ENCODE measurements around the gene MAP2K1. TPM values are rescaled to one million over a fixed set of nuclear protein-coding genes. Genes with fewer than 3 reads are reported as not detected.
"Not testable (repeated sequence)": the region's sequence is repeated elsewhere in the genome, so short reads cannot be mapped to it uniquely, and the experiment has no call there.

MAP2K1 gene
- 10 to 100 TPM; 14.3 to 24.6 TPM for total RNA-seq
- 10 to 100 TPM; 24.1 to 30.2 TPM for polyA plus RNA-seq

GRCh38 chr15:66386204-66387123 lies at the start of gene MAP2K1:
Gene MAP2K1 (plus strand): TSS chr15:66386912. CDS start chr15:66387348, 436 bp downstream.
- H3K9ac ChIP-seq (ENCODE audit: low read depth in 1 of 2, low read length in 2 of 2) = peak within 1 kb of the TSS; percentile 88 to 91
- peaks cover 0 to 3% (median under 1%) of the 10 kb centered on the region in 4 donors for H3K36me3 ChIP-seq (ENCODE audit: control insufficient read depth in 4 of 4, insufficient read depth in 3 of 4, low read depth in 1 of 4, low read length in 3 of 4)
- DNase-seq (ENCODE audit: low spot score) = peak; percentile 98
- no peaks in the 10 kb centered on the region for H3K27me3 ChIP-seq (ENCODE audit: control insufficient read depth in 4 of 4, insufficient read depth in 4 of 4, low read length in 3 of 4)
- peak in 1 of 2 donors; percentile 86 for TF ChIP-seq GABPA (IDR thresholded peaks at IDR 0.05 in 1 of 2, conservative IDR thresholded peaks at IDR 0.05 in 1 of 2)
- peak; percentile 88 for TF ChIP-seq SP1 (IDR thresholded peaks at IDR 0.05)
- TF ChIP-seq HNF4G (IDR thresholded peaks at IDR 0.05) = no peak
- TF ChIP-seq HNF4A (conservative IDR thresholded peaks at IDR 0.05) = peak in 1 of 2 donors; percentile 42
- peak; percentile 81 for TF ChIP-seq YY1 (IDR thresholded peaks at IDR 0.05)
- peak; percentile 11 to 42 for TF ChIP-seq JUND (IDR thresholded peaks at IDR 0.05)
- no peak for TF ChIP-seq ATF3 (IDR thresholded peaks at IDR 0.05)
- TF ChIP-seq NR2F2 (IDR thresholded peaks at IDR 0.05) = no peak
- TF ChIP-seq EGR1 (IDR thresholded peaks at IDR 0.05; ENCODE audit: low read depth in 2 of 2) = peak in 1 of 2 donors; percentile 31
- peak; percentile 90 for TF ChIP-seq TAF1 (conservative IDR thresholded peaks at IDR 0.05)
- TF ChIP-seq MAX (IDR thresholded peaks at IDR 0.05) = peak; percentile 80
- TF ChIP-seq RAD21 (IDR thresholded peaks at IDR 0.05) = peak; percentile 66 to 78
- TF ChIP-seq CTCF (IDR thresholded peaks at IDR 0.05; ENCODE audit: low read depth, low read length, missing input control) = peak; percentile 51
- TF ChIP-seq ZBTB33 (IDR thresholded peaks at IDR 0.05) = peak; percentile 15
- TF ChIP-seq FOXA2 (IDR thresholded peaks at IDR 0.05) = no peak
- TF ChIP-seq FOXA1 (IDR thresholded peaks at IDR 0.05) = peak; percentile 50
- peak; percentile 87 for TF ChIP-seq REST (IDR thresholded peaks at IDR 0.05)
- peak in 1 of 2 donors; percentile 55 for TF ChIP-seq RXRA (IDR thresholded peaks at IDR 0.05)
- peak within 1 kb of the TSS; percentile 62 to 98 (median 82) for H3K4me3 ChIP-seq (ENCODE audit: low read depth in 1 of 3, low read length in 3 of 3)
- H3K4me1 ChIP-seq (ENCODE audit: control insufficient read depth in 4 of 4, insufficient read depth in 4 of 4, low read length in 3 of 4) = peaks cover 10 to 22% (median 16%) of the 10 kb centered on the region in 4 donors
- WGBS = 4% methylated on average over 69 of the region's 69 CpGs
- H3K9me3 ChIP-seq (ENCODE audit: control insufficient read depth in 4 of 4, low read length in 3 of 4) = no peaks in the 10 kb centered on the region
- peak within 1 kb of the TSS; percentile 69 to 90 for H3K27ac ChIP-seq (ENCODE audit: low read depth in 1 of 2, low read length in 2 of 2)

- not testable (repeated sequence) for H3K27ac ChIP-seq (ENCODE audit: low read depth in 1 of 2, low read length in 2 of 2); H3K4me3 ChIP-seq (ENCODE audit: low read depth in 1 of 3, low read length in 3 of 3); H3K9me3 ChIP-seq (ENCODE audit: control insufficient read depth in 4 of 4, low read length in 3 of 4); H3K9ac ChIP-seq (ENCODE audit: low read depth in 1 of 2, low read length in 2 of 2); H3K4me1 ChIP-seq (ENCODE audit: control insufficient read depth in 4 of 4, insufficient read depth in 4 of 4, low read length in 3 of 4); DNase-seq (ENCODE audit: low spot score); H3K36me3 ChIP-seq (ENCODE audit: control insufficient read depth in 4 of 4, insufficient read depth in 3 of 4, low read depth in 1 of 4, low read length in 3 of 4); H3K27me3 ChIP-seq (ENCODE audit: control insufficient read depth in 4 of 4, insufficient read depth in 4 of 4, low read length in 3 of 4)
- WGBS = 37% methylated on average over 5 of the region's 5 CpGs
Observed at GRCh38 chr15:66348530-66348929, 38.2 kb upstream of the MAP2K1 start.

Measured in liver (tissue), 9 donors.